ENCODE measurements around the gene MYO7A.

MYO7A gene

DNA sequence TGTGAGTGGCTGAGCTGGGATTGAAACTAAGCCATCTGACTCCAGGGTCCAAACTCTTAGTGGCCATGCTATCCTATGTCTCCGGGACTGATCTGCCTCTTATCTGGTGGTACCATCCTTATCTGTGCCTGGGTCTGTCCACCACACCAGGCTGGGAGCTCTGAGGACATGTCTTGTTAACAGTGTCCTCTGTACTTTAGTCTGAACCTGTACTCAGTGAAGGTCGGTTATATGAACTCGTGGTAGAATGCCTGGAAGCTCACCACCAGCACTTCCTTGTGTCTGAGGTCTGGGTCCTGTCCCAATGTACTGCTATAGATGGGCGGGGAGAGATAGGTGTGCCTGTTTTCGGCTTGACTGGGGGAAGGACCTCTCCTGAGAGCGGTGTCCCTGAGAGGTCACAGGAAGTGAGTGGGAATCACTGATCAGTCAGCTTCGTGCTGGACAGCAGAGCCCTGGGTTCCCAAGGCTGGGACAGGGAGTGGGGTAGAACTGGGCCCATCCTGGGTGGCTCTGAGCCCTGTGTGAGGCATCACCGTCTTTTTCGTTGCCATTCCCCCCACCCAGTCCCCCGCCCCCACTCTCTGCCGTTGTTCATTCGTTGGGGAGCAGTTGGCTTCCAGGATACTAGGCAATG lies 8.9 kb downstream of the MYO7A start:
- Histone ChIP-seq H3K9ac (ENCODE audit: low read length) (no peak overlapping the region), H3K4me1 (ENCODE audit: insufficient read depth, low read length, severe bottlenecking) (no peaks in the 10 kb centered on the region), H3K27ac (ENCODE audit: low read depth, low read length, poor library complexity, severe bottlenecking) (no peak overlapping the region), H3K4me2 (ENCODE audit: low read length) (no peak overlapping the region), H3K79me2 (ENCODE audit: insufficient read depth, low read length) (no peaks in the 10 kb centered on the region), H3K9me3 (ENCODE audit: low read length) (no peaks in the 10 kb centered on the region), H3F3A (ENCODE audit: insufficient read depth, low read length) (no peaks in the 10 kb centered on the region), H3K36me3 (ENCODE audit: insufficient read depth, low read length) (no peaks in the 10 kb centered on the region), H3K4me3 (ENCODE audit: low read depth, low read length, poor library complexity, severe bottlenecking) (no peak overlapping the region), H3K9me2 (ENCODE audit: low read depth, low read length) (no peaks in the 10 kb centered on the region), H3K27me3 (ENCODE audit: insufficient read depth, low read length) (no peaks in the 10 kb centered on the region), H4K20me1 (ENCODE audit: insufficient read depth, low read length) (no peaks in the 10 kb centered on the region), H2AFZ (ENCODE audit: low read length) (no peak overlapping the region)
- TF ChIP-seq EZH2 (IDR thresholded peaks at IDR 0.05; ENCODE audit: borderline replicate concordance, low read length): no peak
- TF ChIP-seq, protein P1, sequence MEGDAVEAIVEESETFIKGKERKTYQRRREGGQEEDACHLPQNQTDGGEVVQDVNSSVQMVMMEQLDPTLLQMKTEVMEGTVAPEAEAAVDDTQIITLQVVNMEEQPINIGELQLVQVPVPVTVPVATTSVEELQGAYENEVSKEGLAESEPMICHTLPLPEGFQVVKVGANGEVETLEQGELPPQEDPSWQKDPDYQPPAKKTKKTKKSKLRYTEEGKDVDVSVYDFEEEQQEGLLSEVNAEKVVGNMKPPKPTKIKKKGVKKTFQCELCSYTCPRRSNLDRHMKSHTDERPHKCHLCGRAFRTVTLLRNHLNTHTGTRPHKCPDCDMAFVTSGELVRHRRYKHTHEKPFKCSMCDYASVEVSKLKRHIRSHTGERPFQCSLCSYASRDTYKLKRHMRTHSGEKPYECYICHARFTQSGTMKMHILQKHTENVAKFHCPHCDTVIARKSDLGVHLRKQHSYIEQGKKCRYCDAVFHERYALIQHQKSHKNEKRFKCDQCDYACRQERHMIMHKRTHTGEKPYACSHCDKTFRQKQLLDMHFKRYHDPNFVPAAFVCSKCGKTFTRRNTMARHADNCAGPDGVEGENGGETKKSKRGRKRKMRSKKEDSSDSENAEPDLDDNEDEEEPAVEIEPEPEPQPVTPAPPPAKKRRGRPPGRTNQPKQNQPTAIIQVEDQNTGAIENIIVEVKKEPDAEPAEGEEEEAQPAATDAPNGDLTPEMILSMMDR (IDR thresholded peaks at IDR 0.05; ENCODE audit: low read length): no peak

DNA sequence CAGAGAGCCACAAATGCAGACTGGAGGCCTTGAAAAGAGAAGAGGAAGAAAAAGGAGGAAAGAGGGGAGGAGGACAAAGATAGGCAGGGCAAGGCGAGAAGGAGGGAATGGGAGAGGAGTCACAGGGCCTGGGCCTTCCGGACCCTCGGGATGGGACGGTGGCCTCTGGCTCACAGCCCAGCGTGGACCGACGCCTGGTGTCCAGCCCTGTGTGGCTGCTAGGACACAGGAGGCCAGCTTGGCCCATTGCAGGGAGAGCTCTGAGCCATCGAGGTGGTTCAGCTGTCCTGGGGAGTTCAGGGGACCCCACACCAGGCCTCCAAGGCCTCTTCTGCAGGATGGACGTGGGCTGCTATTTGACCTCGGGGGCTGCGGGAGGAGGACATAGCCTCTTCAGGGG lies 9.4 kb downstream of the MYO7A start:
- Histone ChIP-seq H3K9me3 (ENCODE audit: low read length) (no peaks in the 10 kb centered on the region), H3K4me2 (ENCODE audit: low read length) (no peak overlapping the region), H3K79me2 (ENCODE audit: insufficient read depth, low read length) (no peaks in the 10 kb centered on the region), H3F3A (ENCODE audit: insufficient read depth, low read length) (no peaks in the 10 kb centered on the region), H3K27me3 (ENCODE audit: insufficient read depth, low read length) (no peaks in the 10 kb centered on the region), H2AFZ (ENCODE audit: low read length) (no peak overlapping the region), H3K27ac (ENCODE audit: low read depth, low read length, poor library complexity, severe bottlenecking) (no peak overlapping the region), H4K20me1 (ENCODE audit: insufficient read depth, low read length) (no peaks in the 10 kb centered on the region), H3K4me3 (ENCODE audit: low read depth, low read length, poor library complexity, severe bottlenecking) (no peak overlapping the region), H3K36me3 (ENCODE audit: insufficient read depth, low read length) (no peaks in the 10 kb centered on the region), H3K9me2 (ENCODE audit: low read depth, low read length) (no peaks in the 10 kb centered on the region), H3K9ac (ENCODE audit: low read length) (no peak overlapping the region), H3K4me1 (ENCODE audit: insufficient read depth, low read length, severe bottlenecking) (no peaks in the 10 kb centered on the region)
- TF ChIP-seq, protein P1 (IDR thresholded peaks at IDR 0.05; ENCODE audit: low read length): no peak
- TF ChIP-seq EZH2 (IDR thresholded peaks at IDR 0.05; ENCODE audit: borderline replicate concordance, low read length): no peak

GRCh38 chr11:77138106-77138649 lies 10.1 kb downstream of the MYO7A start:
- H3K79me2 ChIP-seq (ENCODE audit: insufficient read depth, low read length): no peaks in the 10 kb centered on the region
- no peaks in the 10 kb centered on the region for H3K36me3 ChIP-seq (ENCODE audit: insufficient read depth, low read length)
- no peaks in the 10 kb centered on the region for H3K4me1 ChIP-seq (ENCODE audit: insufficient read depth, low read length, severe bottlenecking)
- no peaks in the 10 kb centered on the region for H3F3A ChIP-seq (ENCODE audit: insufficient read depth, low read length)
- H3K9me2 ChIP-seq (ENCODE audit: low read depth, low read length): no peaks in the 10 kb centered on the region
- no peak overlapping the region for H3K27ac ChIP-seq (ENCODE audit: low read depth, low read length, poor library complexity, severe bottlenecking)
- H3K4me2 ChIP-seq (ENCODE audit: low read length): no peak overlapping the region
- no peak overlapping the region for H2AFZ ChIP-seq (ENCODE audit: low read length)
- H3K4me3 ChIP-seq (ENCODE audit: low read depth, low read length, poor library complexity, severe bottlenecking): no peak overlapping the region
- no peak overlapping the region for H3K9ac ChIP-seq (ENCODE audit: low read length)
- H4K20me1 ChIP-seq (ENCODE audit: insufficient read depth, low read length): no peaks in the 10 kb centered on the region
- no peaks in the 10 kb centered on the region for H3K27me3 ChIP-seq (ENCODE audit: insufficient read depth, low read length)
- H3K9me3 ChIP-seq (ENCODE audit: low read length): no peaks in the 10 kb centered on the region
- TF ChIP-seq, protein P1 (IDR thresholded peaks at IDR 0.05; ENCODE audit: low read length): no peak
- TF ChIP-seq EZH2 (IDR thresholded peaks at IDR 0.05; ENCODE audit: borderline replicate concordance, low read length): no peak

Measured in OCI-LY1 (cell line).